Thoracic aorta (tissue), 2 donors: Measurements from ENCODE around the gene SDK2. TPM values are rescaled to one million over a fixed set of nuclear protein-coding genes. Genes with fewer than 3 reads are reported as not detected.

ENCODE experiments used
- ATAC-seq: fragments of 150-250 bp; one replicate; pipeline ENCODE4 v1.8.0; 2017; ENCODE audit warnings: low read depth; ENCODE audit not compliant: insufficient number of reproducible peaks, low FRiP score
- DNase-seq: peaks from one replicate; pipeline ENCODE4 v3.0.0-alpha.2; 2020; ENCODE audit warnings: low spot score
- H3K27ac ChIP-seq, 2 donors: fragments of 200-600 bp; sonication (generic); 1 replicate in 1 of 2; 2 replicates in 1 of 2; pipeline ENCODE4 v1.5.1; 2016; ENCODE audit warnings: mild to moderate bottlenecking in 2 of 2, moderate library complexity in 2 of 2
- H3K27me3 ChIP-seq: fragments of 200-600 bp; sonication (generic); replicated peaks from 2 replicates; pipeline ENCODE4 v1.6.0; 2016; ENCODE audit warnings: mild to moderate bottlenecking; ENCODE audit not compliant: insufficient read depth
- H3K36me3 ChIP-seq: fragments of 200-600 bp; sonication (generic); one replicate; pipeline ENCODE4 v1.5.1; 2016
- H3K4me1 ChIP-seq, 2 donors: fragments of 200-600 bp; sonication (generic); 1 replicate in 1 of 2; 2 replicates in 1 of 2; pipeline versions ENCODE4 v1.5.1 to v1.6.0; 2016; ENCODE audit warnings: low read depth in 2 of 2, mild to moderate bottlenecking in 1 of 2; ENCODE audit not compliant: control insufficient read depth in 1 of 2
- H3K4me3 ChIP-seq: fragments of 200-600 bp; sonication (generic); 2 replicates; pipeline ENCODE4 v1.5.1; 2016; ENCODE audit warnings: mild to moderate bottlenecking
- H3K9me3 ChIP-seq: fragments of 200-600 bp; sonication (generic); 2 replicates; pipeline ENCODE4 v1.5.1; 2016
- total RNA-seq, 2 donors: library from RNA; depleted of rRNA; stranded (reverse); fragments of >200 nt; gene quantifications; one replicate each; pipeline versions ENCODE4 v1.1.0 to v1.2.3, GENCODE V29; 2016
- TF ChIP-seq, protein P1 (sequence below): fragments of 200-600 bp; sonication (generic); IDR thresholded peaks from one replicate; pipeline ENCODE4 v1.5.1; 2019; ENCODE audit warnings: antibody characterized with exemption

Gene SDK2
- total RNA-seq, 2 donors from 2014 or later = 6.0 to 8.9 TPM

DNA sequence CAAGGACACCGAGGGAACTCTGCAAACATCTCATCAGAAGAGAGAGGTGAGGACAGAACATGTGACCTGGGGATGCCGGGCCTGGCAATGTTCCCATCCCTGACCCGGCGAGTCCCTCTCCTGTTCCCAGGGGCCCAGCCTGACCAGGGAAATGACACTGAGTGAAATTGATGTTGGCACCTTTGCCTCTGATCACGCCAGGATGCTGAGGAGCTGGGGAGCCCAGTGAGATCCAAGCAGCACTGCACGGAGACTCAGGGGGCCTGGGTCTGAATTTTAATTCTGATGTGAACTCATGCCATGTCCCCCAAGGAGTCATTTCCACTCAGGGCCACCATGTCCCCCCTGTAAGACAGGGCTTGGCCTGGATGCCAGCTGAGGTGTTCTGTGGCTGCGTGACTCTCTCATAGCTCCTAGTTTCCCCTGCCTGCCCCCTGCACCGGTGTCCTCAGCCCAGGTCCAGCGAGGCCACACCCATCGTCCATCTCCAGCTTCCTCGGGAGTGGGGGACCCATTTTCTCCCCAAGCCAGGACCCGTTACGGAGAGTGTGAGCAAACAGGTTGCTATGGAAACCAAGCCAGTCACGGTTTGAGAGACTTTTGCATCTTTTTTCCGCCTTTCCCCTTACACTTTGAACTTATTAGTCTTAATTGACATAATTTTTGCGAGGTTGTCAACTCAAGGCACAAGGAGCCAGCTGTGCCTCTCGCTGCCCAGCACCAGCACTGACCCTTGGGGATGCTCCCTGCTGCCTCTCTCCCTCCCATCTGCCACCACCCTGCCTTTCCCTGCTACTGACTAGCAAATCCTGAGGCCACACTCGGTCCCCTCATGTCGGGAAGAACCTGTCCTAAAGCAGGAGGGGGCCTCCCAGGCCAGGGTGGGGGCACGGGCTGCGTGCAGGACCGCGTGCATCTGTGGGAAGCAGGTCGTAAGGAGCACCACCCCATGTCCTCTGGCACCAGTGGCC, 150.0 kb downstream of the SDK2 start:
- Histone ChIP-seq H3K27me3 (no peaks in the 10 kb centered on the region), H3K36me3 (no peaks in the 10 kb centered on the region), H3K4me1 (no peaks in the 10 kb centered on the region), H3K4me3 (no peak overlapping the region), H3K27ac (no peak overlapping the region), H3K9me3 (no peaks in the 10 kb centered on the region)
- TF ChIP-seq, protein P1, sequence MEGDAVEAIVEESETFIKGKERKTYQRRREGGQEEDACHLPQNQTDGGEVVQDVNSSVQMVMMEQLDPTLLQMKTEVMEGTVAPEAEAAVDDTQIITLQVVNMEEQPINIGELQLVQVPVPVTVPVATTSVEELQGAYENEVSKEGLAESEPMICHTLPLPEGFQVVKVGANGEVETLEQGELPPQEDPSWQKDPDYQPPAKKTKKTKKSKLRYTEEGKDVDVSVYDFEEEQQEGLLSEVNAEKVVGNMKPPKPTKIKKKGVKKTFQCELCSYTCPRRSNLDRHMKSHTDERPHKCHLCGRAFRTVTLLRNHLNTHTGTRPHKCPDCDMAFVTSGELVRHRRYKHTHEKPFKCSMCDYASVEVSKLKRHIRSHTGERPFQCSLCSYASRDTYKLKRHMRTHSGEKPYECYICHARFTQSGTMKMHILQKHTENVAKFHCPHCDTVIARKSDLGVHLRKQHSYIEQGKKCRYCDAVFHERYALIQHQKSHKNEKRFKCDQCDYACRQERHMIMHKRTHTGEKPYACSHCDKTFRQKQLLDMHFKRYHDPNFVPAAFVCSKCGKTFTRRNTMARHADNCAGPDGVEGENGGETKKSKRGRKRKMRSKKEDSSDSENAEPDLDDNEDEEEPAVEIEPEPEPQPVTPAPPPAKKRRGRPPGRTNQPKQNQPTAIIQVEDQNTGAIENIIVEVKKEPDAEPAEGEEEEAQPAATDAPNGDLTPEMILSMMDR = no peak
- ATAC-seq (no peak), DNase-seq (no peak)

DNA sequence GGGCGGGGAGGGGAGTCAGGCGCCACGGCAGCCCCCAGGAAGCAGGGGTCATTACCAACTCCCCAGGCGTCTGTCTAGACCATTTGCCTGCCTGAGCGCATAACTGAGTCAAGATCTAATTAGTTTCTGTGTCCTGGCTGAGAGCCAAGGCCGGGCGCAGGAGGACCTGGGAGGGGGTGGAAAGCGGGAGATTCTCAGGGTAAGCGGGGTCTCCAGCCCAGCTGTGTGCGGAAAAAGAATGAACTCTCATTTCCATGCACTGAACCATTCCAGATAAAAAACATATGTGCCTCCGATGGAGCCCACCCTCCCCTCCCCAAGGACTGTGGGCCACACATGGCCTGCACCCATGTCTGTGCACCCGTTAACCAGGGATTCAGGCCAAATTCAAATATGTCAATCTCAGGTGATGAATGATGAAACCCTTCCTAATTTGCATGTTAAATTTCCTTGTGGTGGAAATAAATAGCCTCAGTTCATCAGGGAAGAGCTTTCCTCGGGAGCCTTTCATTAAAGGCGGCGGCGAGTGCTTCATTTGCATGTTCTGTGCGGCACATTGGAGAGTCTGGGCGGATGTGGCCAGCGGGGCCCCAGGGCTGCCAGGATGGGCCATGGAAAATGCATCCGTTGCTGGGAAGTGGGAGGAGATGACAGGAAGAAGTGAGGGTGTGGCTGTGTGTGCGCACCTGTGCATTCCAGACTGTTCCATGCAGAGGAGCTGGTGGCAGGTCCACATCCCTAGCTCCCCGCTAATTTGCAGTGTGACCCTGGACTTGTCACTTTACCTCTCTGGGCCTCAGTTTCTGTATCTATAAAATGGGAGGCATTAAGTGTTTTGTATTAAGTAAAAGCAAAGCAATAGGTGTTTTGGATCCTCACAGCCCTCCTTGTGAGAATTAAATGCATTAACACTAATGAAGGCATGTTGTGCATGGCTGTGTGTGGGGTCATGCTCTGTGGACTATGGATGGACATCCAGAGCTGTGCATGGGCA, 151.1 kb downstream of the SDK2 start:
- ATAC-seq (no peak), DNase-seq (no peak)
- Histone ChIP-seq H3K4me1 (no peaks in the 10 kb centered on the region), H3K27me3 (no peaks in the 10 kb centered on the region), H3K4me3 (no peak overlapping the region), H3K27ac (no peak overlapping the region), H3K9me3 (no peaks in the 10 kb centered on the region), H3K36me3 (no peaks in the 10 kb centered on the region)
- TF ChIP-seq, protein P1 = no peak

DNA sequence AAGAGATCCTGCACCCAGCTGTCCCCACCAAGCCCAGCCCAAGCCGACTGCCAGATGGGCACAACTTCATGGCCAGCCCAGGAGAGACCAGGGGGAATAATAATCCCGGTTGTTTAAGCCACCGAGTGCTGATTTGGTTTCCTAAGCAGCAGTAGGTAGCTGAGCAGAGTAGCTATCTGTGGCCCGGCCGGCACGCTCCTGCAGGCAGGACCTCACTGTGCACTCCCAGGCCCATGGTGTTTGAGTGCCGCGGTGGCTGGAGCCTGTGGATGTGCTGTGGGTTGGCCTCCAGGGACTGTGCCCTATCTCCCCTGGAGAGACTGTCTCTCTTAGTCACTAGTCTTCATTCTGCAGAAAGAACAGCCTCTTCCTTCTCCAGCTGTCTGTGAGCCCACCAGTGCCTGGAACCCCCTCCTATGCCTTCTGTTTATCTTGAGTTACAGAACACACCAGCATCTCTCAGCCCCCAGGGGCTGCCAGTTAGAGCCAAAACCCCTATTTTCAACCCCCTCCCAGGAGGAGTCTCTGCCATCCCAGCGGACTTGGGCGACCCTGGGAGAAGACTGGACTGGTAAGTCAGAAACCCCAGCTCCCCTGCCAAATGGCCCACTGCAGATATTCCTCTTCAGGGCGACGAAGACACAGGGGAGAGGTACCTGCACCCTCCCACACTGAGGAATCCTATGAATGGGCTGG, 152.0 kb downstream of the SDK2 start:
- Histone ChIP-seq H3K4me1 (no peaks in the 10 kb centered on the region), H3K27me3 (no peaks in the 10 kb centered on the region), H3K9me3 (no peaks in the 10 kb centered on the region), H3K36me3 (no peaks in the 10 kb centered on the region), H3K4me3 (no peak overlapping the region), H3K27ac (no peak overlapping the region)
- DNase-seq (no peak), ATAC-seq (no peak)
- TF ChIP-seq, protein P1 = no peak

DNA sequence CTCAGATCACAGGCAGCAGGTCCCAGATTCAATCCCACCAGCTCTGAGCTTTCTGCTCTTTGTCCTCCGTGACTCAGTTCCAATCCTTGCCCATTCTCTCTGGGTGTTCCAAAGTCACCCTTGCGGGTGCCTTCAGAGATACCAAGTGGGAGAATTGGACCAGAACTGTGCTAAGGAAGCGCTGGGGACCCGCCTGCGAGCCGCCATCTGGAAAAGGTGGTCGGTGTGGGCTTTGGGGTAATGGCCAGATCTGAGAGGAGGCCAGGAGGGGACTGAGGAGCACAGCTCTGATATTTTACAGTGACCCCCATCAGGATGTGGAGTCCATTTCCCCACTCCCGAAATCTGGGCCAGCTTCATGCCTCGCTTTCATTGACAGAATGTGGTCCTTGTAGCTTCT, 152.6 kb downstream of the SDK2 start:
- Histone ChIP-seq H3K27ac (no peak overlapping the region), H3K36me3 (no peaks in the 10 kb centered on the region), H3K4me1 (no peaks in the 10 kb centered on the region), H3K27me3 (no peaks in the 10 kb centered on the region), H3K4me3 (no peak overlapping the region), H3K9me3 (no peaks in the 10 kb centered on the region)
- TF ChIP-seq, protein P1 = no peak
- no peak for ATAC-seq
- no peak for DNase-seq
